Thoracic aorta (tissue), 2 donors: ENCODE measurements around the gene VAV2. TPM values are rescaled to one million over a fixed set of nuclear protein-coding genes. Genes with fewer than 3 reads are reported as not detected.

Source experiments
- ATAC-seq: fragments of 150-250 bp; one replicate; pipeline ENCODE4 v1.8.0; 2017; ENCODE audit warnings: low read depth; ENCODE audit not compliant: insufficient number of reproducible peaks, low FRiP score
- DNase-seq: peaks from one replicate; pipeline ENCODE4 v3.0.0-alpha.2; 2020; ENCODE audit warnings: low spot score
- H3K27ac ChIP-seq, 2 donors: fragments of 200-600 bp; sonication (generic); 1 replicate in 1 of 2; 2 replicates in 1 of 2; pipeline ENCODE4 v1.5.1; 2016; ENCODE audit warnings: mild to moderate bottlenecking in 2 of 2, moderate library complexity in 2 of 2
- H3K27me3 ChIP-seq: fragments of 200-600 bp; sonication (generic); replicated peaks from 2 replicates; pipeline ENCODE4 v1.6.0; 2016; ENCODE audit warnings: mild to moderate bottlenecking; ENCODE audit not compliant: insufficient read depth
- H3K36me3 ChIP-seq: fragments of 200-600 bp; sonication (generic); one replicate; pipeline ENCODE4 v1.5.1; 2016
- H3K4me1 ChIP-seq, 2 donors: fragments of 200-600 bp; sonication (generic); 1 replicate in 1 of 2; 2 replicates in 1 of 2; pipeline versions ENCODE4 v1.5.1 to v1.6.0; 2016; ENCODE audit warnings: low read depth in 2 of 2, mild to moderate bottlenecking in 1 of 2; ENCODE audit not compliant: control insufficient read depth in 1 of 2
- H3K4me3 ChIP-seq: fragments of 200-600 bp; sonication (generic); 2 replicates; pipeline ENCODE4 v1.5.1; 2016; ENCODE audit warnings: mild to moderate bottlenecking
- H3K9me3 ChIP-seq: fragments of 200-600 bp; sonication (generic); 2 replicates; pipeline ENCODE4 v1.5.1; 2016
- CTCF ChIP-seq: fragments of 200-600 bp; sonication (generic); IDR thresholded peaks from one replicate; pipeline ENCODE4 v1.5.1; 2019; ENCODE audit warnings: antibody characterized with exemption
- total RNA-seq, 2 donors: library from RNA; depleted of rRNA; stranded (reverse); fragments of >200 nt; gene quantifications; one replicate each; pipeline versions ENCODE4 v1.1.0 to v1.2.3, GENCODE V29; 2016

VAV2 gene
- total RNA-seq, 2 donors from 2014 or later: 10.1 to 11.5 TPM

- no peak for TF ChIP-seq CTCF
- peaks cover 6 to 12% of the 10 kb centered on the region in 2 donors for H3K4me1 ChIP-seq
- ATAC-seq (no peak), DNase-seq (no peak)
- H3K27ac ChIP-seq: no peak overlapping the region
- no peaks in the 10 kb centered on the region for H3K9me3 ChIP-seq
- H3K36me3 ChIP-seq: no peaks in the 10 kb centered on the region
- H3K27me3 ChIP-seq: no peaks in the 10 kb centered on the region
- no peak overlapping the region for H3K4me3 ChIP-seq
These were observed 17.3 kb downstream of the VAV2 start for GRCh38 chr9:133974631-133975341.

GRCh38 chr9:133973791-133974630 lies 18.1 kb downstream of the VAV2 start:
- H3K9me3 ChIP-seq: no peaks in the 10 kb centered on the region
- H3K4me1 ChIP-seq: peaks cover 0 to 5% of the 10 kb centered on the region in 2 donors
- DNase-seq (no peak), ATAC-seq (no peak)
- H3K4me3 ChIP-seq: no peak overlapping the region
- TF ChIP-seq CTCF: no peak
- no peaks in the 10 kb centered on the region for H3K27me3 ChIP-seq
- no peak overlapping the region for H3K27ac ChIP-seq
- no peaks in the 10 kb centered on the region for H3K36me3 ChIP-seq

GRCh38 chr9:133973111-133973790 lies 18.9 kb downstream of the VAV2 start:
- Histone ChIP-seq H3K9me3 (no peaks in the 10 kb centered on the region), H3K4me3 (no peak overlapping the region), H3K4me1 (no peaks in the 10 kb centered on the region), H3K36me3 (no peaks in the 10 kb centered on the region), H3K27me3 (no peaks in the 10 kb centered on the region), H3K27ac (no peak overlapping the region)
- no peak for DNase-seq
- no peak for TF ChIP-seq CTCF
- ATAC-seq: no peak

GRCh38 chr9:133971981-133972941 lies 19.9 kb downstream of the VAV2 start:
- ATAC-seq (no peak), DNase-seq (no peak)
- Histone ChIP-seq H3K4me3 (no peak overlapping the region), H3K36me3 (no peaks in the 10 kb centered on the region), H3K4me1 (no peaks in the 10 kb centered on the region), H3K9me3 (no peaks in the 10 kb centered on the region), H3K27me3 (no peaks in the 10 kb centered on the region), H3K27ac (no peak overlapping the region)
- no peak for TF ChIP-seq CTCF
